K562 (cell line): Measurements from ENCODE around the gene SMAD7. TPM values are rescaled to one million over a fixed set of nuclear protein-coding genes. Genes with fewer than 3 reads are reported as not detected.
A peak's percentile ranks its signal among the peaks of the same experiment; 100 is the strongest.

Experiments
- BDP1 ChIP-seq: IDR thresholded peaks from 3 replicates; pipeline ENCODE4 v1.6.1; 2011; ENCODE audit not compliant: insufficient read length, insufficient read depth
- CHD7 ChIP-seq: fragments of 200-600 bp; sonication (generic); IDR thresholded peaks from one replicate; pipeline ENCODE4 v1.6.1; 2012; ENCODE audit warnings: mild to moderate bottlenecking, low read depth, low read length, inconsistent platforms
- EP400 ChIP-seq: fragments of 450-650 bp; IDR thresholded peaks from 2 replicates; pipeline ENCODE4 v1.6.1; 2017; ENCODE audit warnings: antibody characterized with exemption, mild to moderate bottlenecking, moderate library complexity
- PYGO2 ChIP-seq: fragments of 450-650 bp; IDR thresholded peaks from 2 replicates; pipeline ENCODE4 v1.6.1; 2016; ENCODE audit warnings: mild to moderate bottlenecking, missing genetic modification characterization, moderate library complexity, missing compliant biosample characterization
- RCOR1 ChIP-seq, 2 experiments: IDR thresholded peaks; 2 replicates each; pipeline ENCODE4 v1.6.1; 2012; ENCODE audit warnings: low read depth in 2 of 2, low read length in 2 of 2, borderline replicate concordance in 1 of 2, improper control_type of control experiment in 1 of 2
- SIN3A ChIP-seq, 2 experiments: fragments of 150-350 bp in 1 of 2; IDR thresholded peaks; 2 replicates each; pipeline ENCODE4 v1.6.1; 2011 to 2016; ENCODE audit warnings: borderline replicate concordance in 2 of 2, low read depth in 2 of 2, low read length in 2 of 2, mild to moderate bottlenecking in 2 of 2, moderate library complexity in 2 of 2; ENCODE audit not compliant: control insufficient read depth in 1 of 2
- SMARCC2 ChIP-seq: fragments of 450-650 bp; IDR thresholded peaks from 2 replicates; pipeline ENCODE4 v1.6.1; 2017; ENCODE audit warnings: antibody characterized with exemption, moderate library complexity, mild to moderate bottlenecking, low read depth
- SP2 ChIP-seq: IDR thresholded peaks from 2 replicates; pipeline ENCODE4 v1.6.1; 2011; ENCODE audit warnings: mild to moderate bottlenecking, low read depth, low read length, moderate library complexity; ENCODE audit not compliant: poor library complexity, severe bottlenecking; ENCODE audit errors: extremely low read depth
- TEAD2 ChIP-seq: fragments of 450-650 bp; IDR thresholded peaks from 2 replicates; pipeline ENCODE4 v1.6.1; 2016; ENCODE audit warnings: missing genetic modification characterization, control low read depth, missing compliant biosample characterization
- ZNF444 ChIP-seq: fragments of 250-450 bp; sonication (Bioruptor Pico); IDR thresholded peaks from 2 replicates; pipeline ENCODE4 v1.4.0; 2020; ENCODE audit warnings: mild to moderate bottlenecking, moderate library complexity
- ZNF76 ChIP-seq: fragments of 250-450 bp; sonication (Bioruptor Pico); IDR thresholded peaks from 2 replicates; pipeline ENCODE4 v1.4.0; 2020; ENCODE audit warnings: mild to moderate bottlenecking, moderate library complexity, borderline replicate concordance
- polyA plus RNA-seq, 8 experiments: library from polyadenylated mRNA; depleted of rRNA in 4 of 8; stranded (reverse) in 5 of 8; unstranded in 3 of 8; fragments of >200 nt; fragmentation: Nextera tagmentation in 2 of 8; fragmentation: Illumina TruSeq in 1 of 8; extraction: Ambion mirVana in 2 of 8; extraction: Trizol in 1 of 8; gene quantifications; 2 replicates each; pipeline versions ENCODE4 v1.2.1 to v1.2.3, GENCODE V29; 2011 to 2014; ENCODE audit warnings: inconsistent platforms in 1 of 8, missing spikeins in 1 of 8
- total RNA-seq, 7 experiments: library from RNA; depleted of rRNA in 6 of 7; stranded (reverse); fragments of >200 nt in 6 of 7; fragmentation: Illumina TruSeq in 2 of 7; extraction: Trizol in 2 of 7; gene quantifications; 2 replicates each; pipeline versions ENCODE4 v1.2.1 to v1.2.3, GENCODE V29; 2011 to 2021; ENCODE audit warnings: low replicate concordance in 1 of 7

The SMAD7 gene
- total and polyA plus RNA-seq, 9 of the 15 experiments (the other 6 are each of a cell fraction or from before 2014, with no cell fraction given): 0.13 to 3.0 (median 1.6) TPM

GRCh38 chr18:48924630-48925490, 25.9 kb downstream of the SMAD7 start (continued):
- no peak for TF ChIP-seq TEAD2 (tag)
- TF ChIP-seq SMARCC2: no peak
- 0 out of 2 replicates have a peak, but pooled peaks have one; percentile 11 for TF ChIP-seq EP400
- TF ChIP-seq SP2: no peak
- no peak for TF ChIP-seq RCOR1 (IDR thresholded peaks at IDR 0.05; ENCODE audit: borderline replicate concordance in 1 of 2, low read depth in 2 of 2, low read length in 2 of 2)
- no peak for TF ChIP-seq ZNF76
- no peak for TF ChIP-seq BDP1
- no peak for TF ChIP-seq ZNF444
- TF ChIP-seq PYGO2 (tag): no peak
- TF ChIP-seq CHD7: no peak
- no peak for TF ChIP-seq SIN3A (IDR thresholded peaks at IDR 0.05; ENCODE audit: borderline replicate concordance in 2 of 2, control insufficient read depth in 1 of 2, low read depth in 2 of 2, low read length in 2 of 2)
